ENCODE results near the gene MED15. TPM values are rescaled to one million over a fixed set of nuclear protein-coding genes. Genes with fewer than 3 reads are reported as not detected.

MED15 gene
- total and polyA plus RNA-seq, 2 experiments from 2014 or later: 29.2 to 43.5 TPM

GRCh38 chr22:20607157-20607907 is 99.9 kb downstream of the MED15 start:
- no peaks in the 10 kb centered on the region for H3K9me3 Mint-ChIP-seq
- peak; percentile 27 for DNase-seq (ENCODE audit: low spot score)
- Histone ChIP-seq H3K4me3 (no peak overlapping the region), H3K27ac (ENCODE audit: low read depth) (no peak overlapping the region), H2AFZ (peak overlapping the region; percentile 84; the same call in 1 of the 2 replicates), H4K20me1 (replicated peaks; ENCODE audit: insufficient read depth) (no peaks in the 10 kb centered on the region), H3K79me2 (replicated peaks; ENCODE audit: insufficient read depth) (no peaks in the 10 kb centered on the region), H3K27me3 (ENCODE audit: insufficient read depth) (no peaks in the 10 kb centered on the region), H3K9me2 (ENCODE audit: insufficient read depth) (no peaks in the 10 kb centered on the region), H3F3A (replicated peaks; ENCODE audit: low read depth) (no peaks in the 10 kb centered on the region), H3K4me2 (no peak overlapping the region), H3K4me1 (ENCODE audit: insufficient read depth) (no peaks in the 10 kb centered on the region), H3K36me3 (ENCODE audit: insufficient read depth) (no peaks in the 10 kb centered on the region)
- no peaks in the 10 kb centered on the region for H3K36me3 Mint-ChIP-seq (ENCODE audit: low read depth)
- H3K4me3 Mint-ChIP-seq: no peak overlapping the region
- peak; percentile 40 for ATAC-seq
- peaks cover 12% of the 10 kb centered on the region for H3K4me1 Mint-ChIP-seq
- H3K27me3 Mint-ChIP-seq (ENCODE audit: insufficient read depth, low read depth, poor library complexity): peaks cover 14% of the 10 kb centered on the region
- TF ChIP-seq CTCF (conservative IDR thresholded peaks at IDR 0.05; ENCODE audit: low read depth in 2 of 2) (no peak), POLR2AphosphoS5 (IDR thresholded peaks at IDR 0.05; ENCODE audit: low read depth) (no peak), ZNF114 (CRISPR knock-in tag; IDR thresholded peaks at IDR 0.05) (no peak)
- H3K27ac Mint-ChIP-seq: no peak overlapping the region

- no peak overlapping the region for H3K27ac ChIP-seq (ENCODE audit: low read depth)
- H3K27me3 Mint-ChIP-seq (ENCODE audit: insufficient read depth, low read depth, poor library complexity): peaks cover 14% of the 10 kb centered on the region
- no peaks in the 10 kb centered on the region for H3K79me2 ChIP-seq (replicated peaks; ENCODE audit: insufficient read depth)
- no peaks in the 10 kb centered on the region for H3K9me2 ChIP-seq (ENCODE audit: insufficient read depth)
- no peaks in the 10 kb centered on the region for H3K36me3 ChIP-seq (ENCODE audit: insufficient read depth)
- no peak overlapping the region for H2AFZ ChIP-seq
- no peak overlapping the region for H3K4me3 ChIP-seq
- no peak overlapping the region for H3K27ac Mint-ChIP-seq
- no peaks in the 10 kb centered on the region for H3F3A ChIP-seq (replicated peaks; ENCODE audit: low read depth)
- ATAC-seq (no peak), DNase-seq (ENCODE audit: low spot score) (no peak)
- H3K4me1 ChIP-seq (ENCODE audit: insufficient read depth): no peaks in the 10 kb centered on the region
- H3K4me3 Mint-ChIP-seq: no peak overlapping the region
- H3K27me3 ChIP-seq (ENCODE audit: insufficient read depth): no peaks in the 10 kb centered on the region
- no peaks in the 10 kb centered on the region for H3K36me3 Mint-ChIP-seq (ENCODE audit: low read depth)
- H3K4me2 ChIP-seq: no peak overlapping the region
- no peaks in the 10 kb centered on the region for H4K20me1 ChIP-seq (replicated peaks; ENCODE audit: insufficient read depth)
- H3K9me3 Mint-ChIP-seq: no peaks in the 10 kb centered on the region
- peaks cover 10% of the 10 kb centered on the region for H3K4me1 Mint-ChIP-seq
- no peak for TF ChIP-seq ETS1 (IDR thresholded peaks at IDR 0.05)
- no peak for TF ChIP-seq ZNF331 (CRISPR knock-in tag; IDR thresholded peaks at IDR 0.05; ENCODE audit: low read depth)
- no peak for TF ChIP-seq CREB1 (CRISPR knock-in tag; IDR thresholded peaks at IDR 0.05; ENCODE audit: low read depth)
- TF ChIP-seq JUNB (IDR thresholded peaks at IDR 0.05; ENCODE audit: unreplicated experiment): no peak
- TF ChIP-seq EZH2 (IDR thresholded peaks at IDR 0.05; ENCODE audit: low read depth, unreplicated experiment): no peak
- no peak for TF ChIP-seq NANOG (IDR thresholded peaks at IDR 0.05; ENCODE audit: borderline replicate concordance)
- no peak for TF ChIP-seq ZNF114 (CRISPR knock-in tag; IDR thresholded peaks at IDR 0.05)
- TF ChIP-seq REST (IDR thresholded peaks at IDR 0.05; ENCODE audit: unreplicated experiment): no peak
- TF ChIP-seq POLR2AphosphoS5 (IDR thresholded peaks at IDR 0.05; ENCODE audit: low read depth): no peak
Measured at GRCh38 chr22:20610243-20610686, 102.9 kb downstream of the MED15 start.
